NCI-H1417 (cell line): Measurements from ENCODE around the gene EPHA1.

Experiments
- DNase-seq, 3 experiments: peaks; one replicate each; lab custom pipeline; 2025; lab: John Stamatoyannopoulos, UW

The EPHA1 gene

GRCh38 chr7:143408686-143409561, at the start of gene EPHA1:
EPHA1 (minus strand) TSS chr7:143408856; CDS start chr7:143408805, 51 bp downstream.
- peak; percentile 7 to 74 (median 40) for DNase-seq

GRCh38 chr7:143458263-143458662, 49.6 kb upstream of the EPHA1 start:
- no peak for DNase-seq

- DNase-seq = no peak
These were observed 48.5 kb upstream of the EPHA1 start for GRCh38 chr7:143456992-143457793.

GRCh38 chr7:143455942-143456341, 47.3 kb upstream of the EPHA1 start:
- no peak for DNase-seq

GRCh38 chr7:143455491-143455890, 46.8 kb upstream of the EPHA1 start:
- DNase-seq = no peak

GRCh38 chr7:143454091-143454680, 45.5 kb upstream of the EPHA1 start:
- peak in 1 of 3 experiments; percentile 18 for DNase-seq

GRCh38 chr7:143452495-143452894, 43.8 kb upstream of the EPHA1 start:
- no peak for DNase-seq

GRCh38 chr7:143451746-143452145, 43.1 kb upstream of the EPHA1 start:
- no peak for DNase-seq

GRCh38 chr7:143451122-143451521, 42.5 kb upstream of the EPHA1 start:
- DNase-seq = no peak

- no peak for DNase-seq
These were observed 41.1 kb upstream of the EPHA1 start for GRCh38 chr7:143449793-143450192.

GRCh38 chr7:143448429-143448828, 39.8 kb upstream of the EPHA1 start:
- no peak for DNase-seq

GRCh38 chr7:143447466-143447865, 38.8 kb upstream of the EPHA1 start:
- peak in 1 of 3 experiments; percentile 39 for DNase-seq

GRCh38 chr7:143444785-143445184, 36.1 kb upstream of the EPHA1 start:
- no peak for DNase-seq

- no peak for DNase-seq
These were observed 35.6 kb upstream of the EPHA1 start for GRCh38 chr7:143444063-143444782.

GRCh38 chr7:143443153-143443552, 34.5 kb upstream of the EPHA1 start, which contains the start of gene TAS2R60:
TAS2R60 (plus strand) TSS chr7:143443453; CDS start chr7:143443453, 0 bp downstream.
- DNase-seq = no peak

GRCh38 chr7:143439866-143440265, 31.2 kb upstream of the EPHA1 start:
- DNase-seq = no peak

GRCh38 chr7:143437578-143437977, 28.9 kb upstream of the EPHA1 start:
- DNase-seq = no peak

- DNase-seq = no peak
These were observed 27.8 kb upstream of the EPHA1 start for GRCh38 chr7:143436325-143436946.

GRCh38 chr7:143435266-143435665, 26.6 kb upstream of the EPHA1 start:
- no peak for DNase-seq

GRCh38 chr7:143434660-143435059, 26.0 kb upstream of the EPHA1 start:
- DNase-seq = no peak

- no peak for DNase-seq
These were observed 25.1 kb upstream of the EPHA1 start for GRCh38 chr7:143433759-143434158.
